ENCODE data around the gene INF2. TPM values are rescaled to one million over a fixed set of nuclear protein-coding genes. Genes with fewer than 3 reads are reported as not detected.

Gene INF2
- total and polyA plus RNA-seq, 4 donors: 22.8 to 72.8 (median 44.0) TPM

- H3K36me3 ChIP-seq (ENCODE audit: control insufficient read depth, insufficient read depth, low read length): no peaks in the 10 kb centered on the region
- peak overlapping the region; percentile 81 for H3K27ac ChIP-seq (ENCODE audit: low read depth, low read length)
- no peaks in the 10 kb centered on the region for H3K9me3 ChIP-seq (ENCODE audit: control insufficient read depth, insufficient read depth, low read length)
- peaks cover 72% of the 10 kb centered on the region for H3K4me1 ChIP-seq (ENCODE audit: control insufficient read depth, insufficient read depth, low read length)
- DNase-seq (ENCODE audit: low read depth in 4 of 6, low spot score in 6 of 6): peak in 2 of 6 donors; percentile 71
- no peak overlapping the region for H3K4me3 ChIP-seq (ENCODE audit: low read depth, low read length)
- WGBS (ENCODE audit: insufficient coverage): 62% methylated on average over 24 of the region's 26 CpGs
- no peaks in the 10 kb centered on the region for H3K27me3 ChIP-seq (ENCODE audit: control insufficient read depth, insufficient read depth, low read length)
Measured at GRCh38 chr14:104680806-104681688, 8.4 kb upstream of the INF2 start.

GRCh38 chr14:104681689-104682074 lies 7.7 kb upstream of the INF2 start:
- peak overlapping the region; percentile 81 for H3K27ac ChIP-seq (ENCODE audit: low read depth, low read length)
- H3K4me3 ChIP-seq (ENCODE audit: low read depth, low read length): no peak overlapping the region
- peak in 1 of 6 donors; percentile 79 for DNase-seq (ENCODE audit: low read depth in 4 of 6, low spot score in 6 of 6)
- WGBS (ENCODE audit: insufficient coverage): 28% methylated on average over 11 of the region's 11 CpGs
- H3K4me1 ChIP-seq (ENCODE audit: control insufficient read depth, insufficient read depth, low read length): peaks cover 66% of the 10 kb centered on the region
- H3K36me3 ChIP-seq (ENCODE audit: control insufficient read depth, insufficient read depth, low read length): no peaks in the 10 kb centered on the region
- H3K27me3 ChIP-seq (ENCODE audit: control insufficient read depth, insufficient read depth, low read length): no peaks in the 10 kb centered on the region
- H3K9me3 ChIP-seq (ENCODE audit: control insufficient read depth, insufficient read depth, low read length): no peaks in the 10 kb centered on the region

- no peak overlapping the region for H3K4me3 ChIP-seq (ENCODE audit: low read depth, low read length)
- no peak for DNase-seq (ENCODE audit: low read depth in 4 of 6, low spot score in 6 of 6)
- no peaks in the 10 kb centered on the region for H3K27me3 ChIP-seq (ENCODE audit: control insufficient read depth, insufficient read depth, low read length)
- H3K27ac ChIP-seq (ENCODE audit: low read depth, low read length): peak overlapping the region; percentile 81
- no peaks in the 10 kb centered on the region for H3K9me3 ChIP-seq (ENCODE audit: control insufficient read depth, insufficient read depth, low read length)
- H3K36me3 ChIP-seq (ENCODE audit: control insufficient read depth, insufficient read depth, low read length): no peaks in the 10 kb centered on the region
- 74% methylated on average over 11 of the region's 12 CpGs for WGBS (ENCODE audit: insufficient coverage)
- peaks cover 61% of the 10 kb centered on the region for H3K4me1 ChIP-seq (ENCODE audit: control insufficient read depth, insufficient read depth, low read length)
Measured at GRCh38 chr14:104682107-104682593, 7.3 kb upstream of the INF2 start.

- WGBS (ENCODE audit: insufficient coverage): 90% methylated on average over 19 of the region's 22 CpGs
- no peaks in the 10 kb centered on the region for H3K36me3 ChIP-seq (ENCODE audit: control insufficient read depth, insufficient read depth, low read length)
- no peak overlapping the region for H3K4me3 ChIP-seq (ENCODE audit: low read depth, low read length)
- H3K27me3 ChIP-seq (ENCODE audit: control insufficient read depth, insufficient read depth, low read length): no peaks in the 10 kb centered on the region
- no peaks in the 10 kb centered on the region for H3K9me3 ChIP-seq (ENCODE audit: control insufficient read depth, insufficient read depth, low read length)
- peaks cover 59% of the 10 kb centered on the region for H3K4me1 ChIP-seq (ENCODE audit: control insufficient read depth, insufficient read depth, low read length)
- DNase-seq (ENCODE audit: low read depth in 4 of 6, low spot score in 6 of 6): no peak
- H3K27ac ChIP-seq (ENCODE audit: low read depth, low read length): no peak overlapping the region
Measured at GRCh38 chr14:104683653-104684448, 5.6 kb upstream of the INF2 start.

- H3K9me3 ChIP-seq (ENCODE audit: control insufficient read depth, insufficient read depth, low read length): no peaks in the 10 kb centered on the region
- H3K4me1 ChIP-seq (ENCODE audit: control insufficient read depth, insufficient read depth, low read length): peaks cover 58% of the 10 kb centered on the region
- no peaks in the 10 kb centered on the region for H3K36me3 ChIP-seq (ENCODE audit: control insufficient read depth, insufficient read depth, low read length)
- H3K4me3 ChIP-seq (ENCODE audit: low read depth, low read length): no peak overlapping the region
- H3K27ac ChIP-seq (ENCODE audit: low read depth, low read length): no peak overlapping the region
- no peaks in the 10 kb centered on the region for H3K27me3 ChIP-seq (ENCODE audit: control insufficient read depth, insufficient read depth, low read length)
- DNase-seq (ENCODE audit: low read depth in 4 of 6, low spot score in 6 of 6): no peak
- WGBS (ENCODE audit: insufficient coverage): 91% methylated on average over 9 of the region's 10 CpGs
Measured at GRCh38 chr14:104684449-104684821, 5.0 kb upstream of the INF2 start.

- DNase-seq (ENCODE audit: low read depth in 4 of 6, low spot score in 6 of 6): no peak
- WGBS (ENCODE audit: insufficient coverage): 86% methylated on average over 4 of the region's 4 CpGs
- no peak overlapping the region for H3K27ac ChIP-seq (ENCODE audit: low read depth, low read length)
- no peak overlapping the region for H3K4me3 ChIP-seq (ENCODE audit: low read depth, low read length)
- no peaks in the 10 kb centered on the region for H3K9me3 ChIP-seq (ENCODE audit: control insufficient read depth, insufficient read depth, low read length)
- no peaks in the 10 kb centered on the region for H3K36me3 ChIP-seq (ENCODE audit: control insufficient read depth, insufficient read depth, low read length)
- peaks cover 55% of the 10 kb centered on the region for H3K4me1 ChIP-seq (ENCODE audit: control insufficient read depth, insufficient read depth, low read length)
- H3K27me3 ChIP-seq (ENCODE audit: control insufficient read depth, insufficient read depth, low read length): peaks cover 2% of the 10 kb centered on the region
Measured at GRCh38 chr14:104685216-104685997, 4.0 kb upstream of the INF2 start.

- WGBS (ENCODE audit: insufficient coverage): 96% methylated on average over 1 of the region's 2 CpGs
- Histone ChIP-seq H3K36me3 (ENCODE audit: control insufficient read depth, insufficient read depth, low read length) (peaks cover 6% of the 10 kb centered on the region), H3K4me1 (ENCODE audit: control insufficient read depth, insufficient read depth, low read length) (peaks cover 55% of the 10 kb centered on the region), H3K4me3 (ENCODE audit: low read depth, low read length) (no peak overlapping the region), H3K9me3 (ENCODE audit: control insufficient read depth, insufficient read depth, low read length) (no peaks in the 10 kb centered on the region), H3K27me3 (ENCODE audit: control insufficient read depth, insufficient read depth, low read length) (peaks cover 2% of the 10 kb centered on the region), H3K27ac (ENCODE audit: low read depth, low read length) (no peak overlapping the region)
- no peak for DNase-seq (ENCODE audit: low read depth in 4 of 6, low spot score in 6 of 6)
Measured at GRCh38 chr14:104685998-104686610, 3.3 kb upstream of the INF2 start.

- no peak overlapping the region for H3K4me3 ChIP-seq (ENCODE audit: low read depth, low read length)
- peaks cover 13% of the 10 kb centered on the region for H3K36me3 ChIP-seq (ENCODE audit: control insufficient read depth, insufficient read depth, low read length)
- no peak for DNase-seq (ENCODE audit: low read depth in 4 of 6, low spot score in 6 of 6)
- H3K4me1 ChIP-seq (ENCODE audit: control insufficient read depth, insufficient read depth, low read length): peaks cover 55% of the 10 kb centered on the region
- 85% methylated on average over 17 of the region's 20 CpGs for WGBS (ENCODE audit: insufficient coverage)
- peak overlapping the region; percentile 75 for H3K27ac ChIP-seq (ENCODE audit: low read depth, low read length)
- H3K27me3 ChIP-seq (ENCODE audit: control insufficient read depth, insufficient read depth, low read length): peaks cover 2% of the 10 kb centered on the region
- no peaks in the 10 kb centered on the region for H3K9me3 ChIP-seq (ENCODE audit: control insufficient read depth, insufficient read depth, low read length)
Measured at GRCh38 chr14:104686624-104687517, 2.5 kb upstream of the INF2 start.

Measured in spinal cord (tissue), 10 donors.